Colon (tissue), 2 donors: ENCODE results near the gene CYFIP1.

Experiments used
- FAIRE-seq: peaks from 2 replicates; lab custom pipeline; 2012; peaks lifted over from hg19 to GRCh38; lab: Jason Lieb, UNC
- donor health status: control.
- donor health status: control.

CYFIP1 gene

GRCh38 chr15:22950256-22950990, 29.7 kb downstream of the CYFIP1 start:
- no peak for FAIRE-seq

- no peak for FAIRE-seq
Measured at GRCh38 chr15:22949074-22949547, 31.1 kb downstream of the CYFIP1 start.

- no peak for FAIRE-seq
Measured at GRCh38 chr15:22948056-22948455, 32.1 kb downstream of the CYFIP1 start.

- FAIRE-seq: no peak
Measured at GRCh38 chr15:22947101-22948000, 32.8 kb downstream of the CYFIP1 start.

GRCh38 chr15:22945071-22945470, 35.1 kb downstream of the CYFIP1 start:
- FAIRE-seq: no peak

- no peak for FAIRE-seq
Measured at GRCh38 chr15:22944651-22945050, 35.5 kb downstream of the CYFIP1 start.

- FAIRE-seq: no peak
Measured at GRCh38 chr15:22942877-22943276, 37.3 kb downstream of the CYFIP1 start.

- FAIRE-seq: no peak
Measured at GRCh38 chr15:22942306-22942855, 37.8 kb downstream of the CYFIP1 start.

GRCh38 chr15:22941179-22941578, 39.0 kb downstream of the CYFIP1 start:
- no peak for FAIRE-seq

- FAIRE-seq: no peak
Measured at GRCh38 chr15:22939652-22940061, 40.5 kb downstream of the CYFIP1 start.

GRCh38 chr15:22939051-22939450, 41.1 kb downstream of the CYFIP1 start:
- FAIRE-seq: no peak

GRCh38 chr15:22936577-22937472, 43.3 kb downstream of the CYFIP1 start:
- no peak for FAIRE-seq

- FAIRE-seq: no peak
Measured at GRCh38 chr15:22933641-22934061, 46.5 kb downstream of the CYFIP1 start.

GRCh38 chr15:22931784-22932536, 48.2 kb downstream of the CYFIP1 start:
- no peak for FAIRE-seq

- FAIRE-seq: no peak
Measured at GRCh38 chr15:22930782-22931484, 49.2 kb downstream of the CYFIP1 start.

GRCh38 chr15:22927761-22928160, 52.4 kb downstream of the CYFIP1 start:
- FAIRE-seq: no peak

- no peak for FAIRE-seq
Measured at GRCh38 chr15:22925875-22926274, 54.3 kb downstream of the CYFIP1 start.

GRCh38 chr15:22922003-22922402, 58.2 kb downstream of the CYFIP1 start:
- FAIRE-seq: no peak

- no peak for FAIRE-seq
Measured at GRCh38 chr15:22919171-22919570, 61.0 kb downstream of the CYFIP1 start.

GRCh38 chr15:22918596-22919140, 61.5 kb downstream of the CYFIP1 start:
- FAIRE-seq: no peak
